Amniotic stem cell (primary cell): ENCODE measurements around the gene LAMA2.
"Not testable (repeated sequence)": the region's sequence is repeated elsewhere in the genome, so short reads cannot be mapped to it uniquely, and the experiment has no call there.

Experiments
- DNase-seq: peaks from one replicate; lab custom pipeline; 2025; lab: John Stamatoyannopoulos, UW

Gene LAMA2

DNA sequence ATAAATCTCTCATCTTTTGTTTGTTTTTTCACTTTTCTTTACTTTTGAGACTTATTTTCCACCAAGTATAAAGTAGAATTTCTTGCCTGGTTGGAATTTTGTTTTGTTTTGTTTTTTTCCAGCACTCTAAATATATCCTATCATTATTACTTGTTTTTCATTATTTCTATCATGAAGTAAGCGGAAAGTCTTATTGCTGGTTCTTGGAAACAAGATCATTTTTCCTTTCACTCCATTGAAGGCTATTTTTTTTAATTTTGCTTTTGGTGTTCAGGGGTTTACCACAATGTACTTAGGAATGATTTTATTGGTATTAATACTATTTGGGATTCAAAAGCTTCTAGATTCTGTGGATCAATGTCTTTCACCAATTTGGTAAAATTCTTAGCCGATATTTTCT, 190.1 kb downstream of the LAMA2 start:
- no peak for DNase-seq

DNA sequence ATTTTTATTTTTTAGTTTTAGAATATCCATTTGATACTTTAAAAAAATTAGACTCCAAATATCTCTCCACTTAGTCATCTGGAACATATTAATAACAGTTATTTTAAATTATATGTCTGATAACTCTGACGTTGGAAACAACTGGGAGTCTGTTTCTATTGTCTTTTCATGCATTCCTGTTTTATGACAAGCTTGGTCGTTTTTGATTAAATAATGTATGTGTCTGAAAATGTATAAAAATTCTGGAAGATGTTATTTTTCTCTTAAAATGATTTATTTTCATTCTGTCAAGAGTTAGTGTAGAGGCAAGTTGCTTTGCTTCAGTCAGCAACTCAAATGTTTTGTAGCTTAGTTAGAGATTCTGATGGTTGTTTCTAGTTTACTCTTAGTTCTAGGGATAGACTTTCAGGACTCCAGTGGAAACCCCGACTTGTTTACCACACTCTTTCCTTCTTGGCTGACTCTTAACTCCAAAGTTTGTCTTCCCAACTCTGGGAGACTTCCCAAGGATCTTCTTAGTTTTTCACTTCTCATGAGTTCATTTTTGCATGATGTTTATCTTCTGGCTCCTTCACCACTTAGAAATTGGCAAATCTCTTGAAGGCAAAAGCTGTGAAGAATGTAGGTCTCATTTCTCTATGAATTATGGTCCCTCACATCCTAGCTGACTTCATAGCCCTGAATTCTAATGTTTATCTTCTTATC, 190.9 kb downstream of the LAMA2 start:
- no peak for DNase-seq

GRCh38 chr6:129084406-129084805, 201.5 kb downstream of the LAMA2 start:
- no peak for DNase-seq

- not testable (repeated sequence) for DNase-seq
These were observed 205.5 kb downstream of the LAMA2 start for GRCh38 chr6:129088481-129088880.

DNA sequence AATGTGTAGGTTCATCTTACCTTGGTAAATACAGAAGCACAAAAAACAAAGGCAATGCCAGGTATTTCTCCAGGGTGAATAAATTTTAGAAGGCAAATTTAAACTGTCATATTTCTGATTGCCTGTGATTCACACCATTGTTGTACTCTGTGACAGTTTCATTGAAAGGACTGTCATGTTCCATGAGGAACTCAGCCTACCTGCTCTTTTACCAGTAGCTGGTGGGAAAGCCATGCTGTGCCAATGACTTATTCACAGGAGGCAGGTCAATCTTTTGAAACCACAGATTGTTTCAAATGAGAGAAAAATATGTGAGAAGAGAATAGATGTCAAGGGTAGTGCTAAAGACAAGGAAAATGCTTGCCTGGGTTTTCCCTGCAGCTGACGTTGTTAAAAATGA, 206.4 kb downstream of the LAMA2 start:
- DNase-seq, result no peak

- no peak for DNase-seq
These were observed 211.2 kb downstream of the LAMA2 start for GRCh38 chr6:129094147-129094546.

GRCh38 chr6:129096651-129097290, 213.8 kb downstream of the LAMA2 start:
- DNase-seq, result no peak

- DNase-seq, result no peak
These were observed 215.2 kb downstream of the LAMA2 start for GRCh38 chr6:129098061-129098553.

GRCh38 chr6:129099696-129100095, 216.8 kb downstream of the LAMA2 start:
- DNase-seq, result no peak

DNA sequence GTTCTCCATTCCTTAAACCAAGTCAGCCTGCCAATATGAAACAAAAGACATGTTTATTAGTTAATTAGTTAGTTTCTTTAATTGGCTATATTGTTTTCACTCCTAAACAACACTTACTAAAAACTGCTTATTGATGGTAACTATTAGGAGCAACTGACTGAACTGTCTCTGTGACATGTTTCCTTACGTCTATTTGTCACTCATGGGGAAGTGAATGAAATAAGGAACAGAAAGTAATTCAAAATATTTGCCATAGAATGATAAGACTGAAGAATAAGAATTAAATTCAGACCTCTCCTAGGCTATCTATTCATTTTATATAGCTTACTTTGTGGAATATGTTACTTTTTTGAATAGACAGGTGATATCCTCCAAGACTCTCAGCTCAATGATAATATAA, 217.2 kb downstream of the LAMA2 start:
- DNase-seq, result no peak

- no peak for DNase-seq
These were observed 219.8 kb downstream of the LAMA2 start for GRCh38 chr6:129102741-129103140.

DNA sequence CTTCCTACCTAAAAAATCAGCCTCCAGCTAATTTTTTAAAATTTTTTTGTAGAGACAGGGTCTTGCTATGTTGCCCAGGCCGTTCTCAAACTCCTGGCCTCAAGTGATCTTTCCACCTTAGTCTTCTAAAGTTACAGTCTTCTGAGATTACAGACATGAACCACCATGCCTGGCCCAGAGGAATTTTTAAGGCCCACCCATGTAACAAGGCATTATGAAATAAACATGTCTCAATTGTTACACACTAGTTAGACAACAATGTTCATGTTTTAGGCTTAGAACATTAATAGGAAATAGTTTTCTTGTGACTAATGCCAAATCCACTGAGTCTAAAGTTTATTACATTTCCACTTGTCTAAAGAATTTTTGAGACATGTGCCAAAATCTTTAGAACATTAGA, 221.2 kb downstream of the LAMA2 start:
- DNase-seq, result no peak

GRCh38 chr6:129104560-129104959, 221.6 kb downstream of the LAMA2 start:
- DNase-seq, result no peak

DNA sequence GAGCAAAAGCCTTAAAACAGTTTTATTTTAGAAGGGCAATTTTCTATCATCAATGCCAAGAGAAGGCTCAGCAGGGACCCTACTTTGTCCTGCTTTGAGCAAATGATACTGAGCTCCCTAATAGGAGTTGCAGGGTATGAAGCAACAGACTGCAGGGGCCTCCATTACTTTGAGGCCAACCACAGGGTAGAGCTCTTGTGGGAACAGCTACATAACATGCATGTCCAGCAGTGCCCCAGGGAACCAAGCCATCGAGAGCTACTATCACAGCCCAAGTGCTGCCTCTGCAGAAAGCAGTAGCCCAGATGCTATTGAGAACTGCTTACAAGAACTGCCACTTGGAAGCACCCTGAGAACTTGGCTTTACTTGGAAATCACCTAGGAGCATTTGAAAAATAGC, 222.1 kb downstream of the LAMA2 start:
- no peak for DNase-seq

GRCh38 chr6:129105793-129106192, 222.9 kb downstream of the LAMA2 start:
- DNase-seq, result no peak

DNA sequence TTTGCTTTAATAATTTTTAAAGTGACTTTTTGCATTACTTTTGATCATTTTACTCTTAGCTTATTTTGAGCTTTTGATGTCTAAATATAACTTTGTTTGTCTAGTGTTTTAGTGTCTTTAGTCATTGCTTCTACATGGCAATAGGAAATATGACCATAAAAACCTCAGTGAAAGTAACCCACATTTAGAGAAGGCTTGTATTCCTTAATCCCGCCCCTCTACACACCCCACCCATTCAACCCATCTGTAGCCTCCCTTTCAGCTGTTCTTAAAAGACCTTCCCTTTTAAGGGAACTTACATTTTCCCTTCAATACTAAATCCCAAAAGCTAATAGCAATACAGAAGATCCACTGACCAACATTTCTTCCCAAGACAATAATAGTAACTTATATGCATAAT, 225.4 kb downstream of the LAMA2 start:
- DNase-seq, result no peak

DNA sequence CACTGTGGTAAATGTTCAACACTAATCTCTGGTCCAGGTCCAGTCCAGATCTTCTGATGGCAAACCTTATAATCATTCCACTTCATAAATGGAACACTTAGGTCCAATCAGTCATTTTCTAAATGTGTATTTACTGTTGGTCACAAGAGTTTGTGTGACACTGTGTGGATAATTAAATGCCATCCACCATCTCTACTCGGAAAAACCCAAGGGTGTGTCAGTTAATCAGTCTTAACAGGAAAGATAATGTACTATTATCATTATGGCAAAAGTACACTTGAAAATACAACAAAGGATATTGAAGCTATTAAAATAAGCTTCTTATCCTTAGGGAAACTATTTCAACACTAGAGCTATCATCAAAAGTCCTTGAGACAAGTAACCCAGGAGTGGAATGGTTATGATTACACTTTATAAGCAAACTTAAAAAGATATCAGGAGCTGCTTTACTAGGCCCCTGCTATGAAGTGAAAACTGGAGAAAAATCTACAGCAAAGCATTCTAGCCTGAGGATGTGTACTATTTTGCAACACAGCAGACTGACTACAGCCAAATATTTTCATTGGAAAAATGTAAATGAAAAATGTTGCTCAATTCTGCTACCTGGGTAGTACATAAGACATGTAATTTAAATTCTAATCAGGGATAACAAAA, 227.9 kb downstream of the LAMA2 start:
- no peak for DNase-seq

GRCh38 chr6:129111346-129111745, 228.4 kb downstream of the LAMA2 start:
- no peak for DNase-seq

DNA sequence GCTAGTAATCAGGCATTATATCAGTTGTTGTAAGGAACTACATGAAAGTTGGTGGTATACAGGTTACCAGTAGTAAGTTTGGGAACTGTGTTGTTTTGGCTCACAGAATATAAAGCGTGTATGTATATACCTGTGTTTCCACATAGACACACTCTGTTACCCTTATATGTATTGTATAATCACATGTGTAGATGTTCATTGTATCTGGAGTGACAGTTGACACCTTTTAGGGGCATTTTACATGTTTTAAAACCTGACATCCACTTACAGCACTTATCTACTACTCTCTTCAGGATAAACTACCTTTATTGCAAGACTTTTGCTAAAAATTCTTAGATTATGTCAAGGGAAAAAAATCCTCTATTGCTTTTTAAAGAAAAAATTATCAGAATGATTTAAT, 228.9 kb downstream of the LAMA2 start:
- no peak for DNase-seq

DNA sequence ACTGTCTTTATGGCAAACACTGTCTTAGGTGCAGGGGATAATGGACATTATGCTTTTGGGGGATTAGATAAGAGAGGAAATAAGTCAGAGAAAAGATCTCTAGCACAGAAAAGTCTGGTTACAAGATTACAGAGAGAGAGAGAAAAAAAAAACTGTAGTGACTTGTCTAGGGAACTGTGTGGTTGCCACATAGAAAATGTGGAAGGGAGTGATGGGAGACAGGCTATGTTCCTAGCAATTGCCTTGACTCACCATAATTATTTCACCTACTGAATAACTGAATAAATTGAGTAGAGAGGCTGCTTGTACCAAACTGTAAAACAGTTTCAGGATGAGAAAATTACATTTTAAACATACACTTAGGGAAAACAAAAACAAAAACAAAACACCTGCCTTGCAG, 229.7 kb downstream of the LAMA2 start:
- DNase-seq, result no peak

- no peak for DNase-seq
These were observed 230.7 kb downstream of the LAMA2 start for GRCh38 chr6:129113637-129114036.

DNA sequence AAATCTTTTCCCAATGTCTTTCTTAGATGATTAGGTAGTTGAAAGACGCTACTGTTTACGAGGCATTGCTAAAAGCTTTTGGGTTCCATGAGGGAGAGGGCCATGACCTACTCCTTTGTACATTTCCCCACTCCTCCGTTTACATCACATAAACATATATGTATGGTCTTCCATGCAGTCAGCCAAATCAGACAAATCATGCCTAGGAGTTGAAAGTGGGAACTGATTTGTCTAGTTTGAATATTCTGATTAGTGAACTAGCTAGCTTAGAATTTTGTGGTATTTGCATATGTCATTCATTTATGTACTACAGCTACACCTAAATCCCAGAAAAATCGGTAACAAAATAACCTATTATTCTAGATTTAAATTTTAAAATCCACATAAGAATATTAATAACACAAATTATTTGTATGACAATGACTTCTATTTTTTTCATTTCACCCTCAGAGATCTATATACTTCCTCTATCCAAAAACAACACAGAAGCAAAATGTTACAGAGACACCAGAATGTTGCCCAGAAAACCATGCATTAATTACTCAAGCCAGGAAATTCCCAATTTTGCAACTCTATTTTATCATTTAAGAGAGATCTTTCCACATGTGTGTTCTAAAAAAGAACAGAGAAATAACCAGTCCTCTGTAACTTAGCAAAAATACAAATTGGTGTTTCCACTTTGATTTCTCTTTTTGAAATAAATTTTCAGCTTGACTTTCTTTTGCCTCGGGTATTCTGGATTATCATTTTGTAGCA, 231.9 kb downstream of the LAMA2 start:
- no peak for DNase-seq

- no peak for DNase-seq
These were observed 232.5 kb downstream of the LAMA2 start for GRCh38 chr6:129115471-129115870.
